Hepatocyte (in vitro differentiated cells): ENCODE data around the gene NXPH2. TPM values are rescaled to one million over a fixed set of nuclear protein-coding genes. Genes with fewer than 3 reads are reported as not detected.

Experiments used
- DNase-seq: peaks from one replicate; pipeline ENCODE4 v3.0.0-alpha.2; 2016; ENCODE audit warnings: low spot score
- H2AFZ ChIP-seq: fragments of 200-600 bp; sonication (generic); 2 replicates; pipeline ENCODE4 v1.6.0; 2016; ENCODE audit warnings: antibody characterized with exemption, mild to moderate bottlenecking
- H3K27ac ChIP-seq: fragments of 200-600 bp; sonication (generic); 2 replicates; pipeline ENCODE4 v1.5.1; 2016; ENCODE audit warnings: mild to moderate bottlenecking
- H3K27me3 ChIP-seq: fragments of 200-600 bp; sonication (generic); 2 replicates; pipeline ENCODE4 v1.6.1; 2016
- H3K36me3 ChIP-seq: fragments of 200-600 bp; sonication (generic); replicated peaks from 2 replicates; pipeline ENCODE4 v1.5.1; 2016; ENCODE audit warnings: low read depth; ENCODE audit not compliant: insufficient read depth
- H3K4me1 ChIP-seq: fragments of 200-600 bp; sonication (generic); 2 replicates; pipeline ENCODE4 v1.5.1; 2016; ENCODE audit warnings: mild to moderate bottlenecking, moderate library complexity; ENCODE audit not compliant: insufficient read depth
- H3K4me2 ChIP-seq: fragments of 200-600 bp; sonication (generic); 2 replicates; pipeline ENCODE4 v1.6.0; 2016
- H3K4me3 ChIP-seq: fragments of 200-600 bp; sonication (generic); 2 replicates; pipeline ENCODE4 v1.5.1; 2016; ENCODE audit warnings: mild to moderate bottlenecking
- H3K79me2 ChIP-seq: fragments of 200-600 bp; sonication (generic); 2 replicates; pipeline ENCODE4 v1.6.0; 2017; ENCODE audit warnings: mild to moderate bottlenecking
- H3K9me2 ChIP-seq: fragments of 200-600 bp; sonication (generic); replicated peaks from 2 replicates; pipeline ENCODE4 v1.6.0; 2017; ENCODE audit warnings: mild to moderate bottlenecking; ENCODE audit not compliant: insufficient read depth
- H3K9me3 ChIP-seq: fragments of 200-600 bp; sonication (generic); 2 replicates; pipeline ENCODE4 v1.5.1; 2016; ENCODE audit warnings: low read depth, mild to moderate bottlenecking
- H4K20me1 ChIP-seq: fragments of 200-600 bp; sonication (generic); 2 replicates; pipeline ENCODE4 v1.6.0; 2016; ENCODE audit warnings: mild to moderate bottlenecking; ENCODE audit not compliant: insufficient read depth, poor library complexity, severe bottlenecking
- EZH2 ChIP-seq: fragments of 200-600 bp; sonication (generic); IDR thresholded peaks from 2 replicates; pipeline ENCODE4 v1.6.1; 2016; ENCODE audit warnings: antibody characterized with exemption, mild to moderate bottlenecking, borderline replicate concordance
- EZH2phosphoT487 ChIP-seq: fragments of 200-600 bp; sonication (generic); IDR thresholded peaks from one replicate; pipeline ENCODE4 v1.6.1; 2018; ENCODE audit warnings: antibody characterized with exemption, mild to moderate bottlenecking, low read depth, moderate library complexity; ENCODE audit not compliant: unreplicated experiment, severe bottlenecking
- WGBS: methylation state at CpG from one replicate; pipeline ENCODE4 v1.1.6; 2016; ENCODE audit warnings: low lambda C conversion rate; ENCODE audit errors: missing lambda C conversion rate; 5-methylcytosine and 5-hydroxymethylcytosine counted together
- polyA plus RNA-seq: library from polyadenylated mRNA; unstranded; fragments of >200 nt; fragmentation: Nextera tagmentation; extraction: Ambion mirVana; gene quantifications from 2 replicates; pipeline ENCODE4 v1.2.1, GENCODE V29; 2016
- total RNA-seq: library from RNA; depleted of rRNA; stranded (reverse); fragments of >200 nt; gene quantifications from 2 replicates; pipeline ENCODE4 v1.2.3, GENCODE V29; 2014
- TF ChIP-seq, protein P1 (sequence below): fragments of 200-600 bp; sonication (generic); IDR thresholded peaks from 2 replicates; pipeline ENCODE4 v1.5.1; 2016; ENCODE audit warnings: antibody characterized with exemption, mild to moderate bottlenecking; ENCODE audit not compliant: poor library complexity

Gene NXPH2
- total and polyA plus RNA-seq, 2 experiments from 2014 or later, result 1.5 to 6.3 TPM

DNA sequence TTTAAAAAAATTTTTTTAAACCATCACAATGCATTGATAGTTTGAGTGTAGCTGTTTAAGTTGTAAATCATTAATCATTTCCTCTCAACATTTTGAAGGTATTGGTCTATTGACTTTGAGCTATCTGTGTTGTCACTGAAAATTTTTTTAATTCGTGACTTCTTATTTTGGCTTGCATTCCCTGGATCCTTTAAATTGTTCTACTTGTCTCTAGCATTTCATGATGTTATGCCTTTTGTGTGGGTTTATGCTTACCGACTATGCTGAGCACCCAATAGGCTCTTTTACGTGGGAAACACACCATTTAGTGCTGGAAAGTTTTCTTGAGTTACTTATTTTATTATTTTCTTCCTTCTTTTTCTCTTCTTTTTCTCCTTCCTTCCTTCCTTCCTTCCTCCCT, 31.2 kb upstream of the NXPH2 start:
- no peak overlapping the region for H3K4me2 ChIP-seq
- no peak overlapping the region for H3K4me3 ChIP-seq

DNA sequence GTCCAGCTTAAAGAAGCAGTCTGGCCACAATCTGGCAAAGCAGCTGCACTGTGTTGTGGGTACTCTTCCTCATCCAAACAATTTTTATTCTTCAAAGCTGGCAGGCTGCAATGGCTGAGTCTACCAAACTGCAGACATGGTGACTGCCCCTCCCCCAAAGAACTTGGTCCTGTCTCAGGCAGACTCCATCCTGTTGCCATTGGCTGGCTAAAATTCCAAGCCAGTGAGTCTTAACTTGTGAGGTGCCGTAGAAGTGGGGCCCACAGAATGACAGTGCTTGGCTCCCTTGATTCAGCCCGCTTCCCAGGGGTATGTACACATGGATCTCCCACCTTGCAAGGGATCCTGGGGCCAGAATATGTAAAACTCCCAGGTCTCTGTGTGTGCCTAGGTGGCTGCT, 14.5 kb upstream of the NXPH2 start:
- no peaks in the 10 kb centered on the region for H3K27me3 ChIP-seq
- H2AFZ ChIP-seq, result no peak overlapping the region
- WGBS, result 92% methylated on average over 2 of the region's 2 CpGs
- TF ChIP-seq, protein P1, sequence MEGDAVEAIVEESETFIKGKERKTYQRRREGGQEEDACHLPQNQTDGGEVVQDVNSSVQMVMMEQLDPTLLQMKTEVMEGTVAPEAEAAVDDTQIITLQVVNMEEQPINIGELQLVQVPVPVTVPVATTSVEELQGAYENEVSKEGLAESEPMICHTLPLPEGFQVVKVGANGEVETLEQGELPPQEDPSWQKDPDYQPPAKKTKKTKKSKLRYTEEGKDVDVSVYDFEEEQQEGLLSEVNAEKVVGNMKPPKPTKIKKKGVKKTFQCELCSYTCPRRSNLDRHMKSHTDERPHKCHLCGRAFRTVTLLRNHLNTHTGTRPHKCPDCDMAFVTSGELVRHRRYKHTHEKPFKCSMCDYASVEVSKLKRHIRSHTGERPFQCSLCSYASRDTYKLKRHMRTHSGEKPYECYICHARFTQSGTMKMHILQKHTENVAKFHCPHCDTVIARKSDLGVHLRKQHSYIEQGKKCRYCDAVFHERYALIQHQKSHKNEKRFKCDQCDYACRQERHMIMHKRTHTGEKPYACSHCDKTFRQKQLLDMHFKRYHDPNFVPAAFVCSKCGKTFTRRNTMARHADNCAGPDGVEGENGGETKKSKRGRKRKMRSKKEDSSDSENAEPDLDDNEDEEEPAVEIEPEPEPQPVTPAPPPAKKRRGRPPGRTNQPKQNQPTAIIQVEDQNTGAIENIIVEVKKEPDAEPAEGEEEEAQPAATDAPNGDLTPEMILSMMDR, result no peak
- no peak for TF ChIP-seq EZH2phosphoT487
- TF ChIP-seq EZH2, result no peak
- no peaks in the 10 kb centered on the region for H3K36me3 ChIP-seq
- no peak for DNase-seq
- no peak overlapping the region for H3K27ac ChIP-seq
- no peaks in the 10 kb centered on the region for H3K9me2 ChIP-seq
- no peaks in the 10 kb centered on the region for H3K4me1 ChIP-seq
- no peak overlapping the region for H3K4me2 ChIP-seq
- no peak overlapping the region for H3K4me3 ChIP-seq
- H3K79me2 ChIP-seq, result no peaks in the 10 kb centered on the region
- no peaks in the 10 kb centered on the region for H3K9me3 ChIP-seq
- H4K20me1 ChIP-seq, result no peaks in the 10 kb centered on the region

More for the DNA sequence above, 31.2 kb upstream of the NXPH2 start:
- no peaks in the 10 kb centered on the region for H3K36me3 ChIP-seq
- no peak for TF ChIP-seq EZH2phosphoT487
- no peak for TF ChIP-seq EZH2
- TF ChIP-seq, protein P1, result no peak
- no peaks in the 10 kb centered on the region for H3K9me2 ChIP-seq
- H4K20me1 ChIP-seq, result no peaks in the 10 kb centered on the region
- no peaks in the 10 kb centered on the region for H3K9me3 ChIP-seq
- 89% methylated on average over 3 of the region's 3 CpGs for WGBS
- no peak for DNase-seq
- H2AFZ ChIP-seq, result no peak overlapping the region
- H3K4me1 ChIP-seq, result no peaks in the 10 kb centered on the region
- H3K27ac ChIP-seq, result no peak overlapping the region
- H3K79me2 ChIP-seq, result no peaks in the 10 kb centered on the region
- H3K27me3 ChIP-seq, result no peaks in the 10 kb centered on the region

DNA sequence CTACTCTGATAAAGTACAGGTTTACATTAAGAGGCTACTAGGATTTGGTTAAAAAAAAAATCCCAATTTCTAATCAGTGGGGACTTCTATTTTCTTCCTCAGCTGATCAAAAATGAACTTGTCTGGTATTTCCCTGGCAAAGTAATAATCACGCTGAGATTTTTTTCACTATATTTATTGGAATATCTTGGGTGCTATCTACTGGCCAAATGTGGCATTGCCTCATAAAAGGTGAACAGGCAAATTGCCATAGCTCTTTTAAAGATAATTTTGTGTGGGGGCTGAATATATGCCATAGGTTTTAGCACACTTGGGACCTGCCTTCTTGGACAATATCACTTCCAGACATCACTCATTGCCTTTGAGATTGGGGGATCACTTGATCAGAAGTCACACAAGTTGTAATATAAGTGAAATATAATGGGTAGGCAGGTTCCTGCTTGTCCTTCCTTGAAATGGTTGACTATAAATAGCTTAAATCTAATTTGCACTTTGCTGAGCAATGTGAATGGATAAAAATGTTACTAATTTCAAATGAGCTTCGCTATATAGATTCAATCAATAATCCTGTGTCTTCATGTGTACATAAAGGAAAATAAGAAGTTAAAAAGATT, 7.0 kb upstream of the NXPH2 start:
- no peak overlapping the region for H3K27ac ChIP-seq
- H2AFZ ChIP-seq, result no peak overlapping the region
- peaks cover 13% of the 10 kb centered on the region for H3K27me3 ChIP-seq
- peak; percentile 64 for DNase-seq
- H3K4me1 ChIP-seq, result no peaks in the 10 kb centered on the region
- no peak overlapping the region for H3K4me3 ChIP-seq
- H3K79me2 ChIP-seq, result no peaks in the 10 kb centered on the region
- H3K36me3 ChIP-seq, result no peaks in the 10 kb centered on the region
- no peak for TF ChIP-seq EZH2phosphoT487
- TF ChIP-seq EZH2, result no peak
- TF ChIP-seq, protein P1, result peak; percentile 75
- H4K20me1 ChIP-seq, result no peaks in the 10 kb centered on the region
- WGBS, result 26% methylated on average over 2 of the region's 2 CpGs
- H3K9me2 ChIP-seq, result no peaks in the 10 kb centered on the region
- no peak overlapping the region for H3K4me2 ChIP-seq
- no peaks in the 10 kb centered on the region for H3K9me3 ChIP-seq

DNA sequence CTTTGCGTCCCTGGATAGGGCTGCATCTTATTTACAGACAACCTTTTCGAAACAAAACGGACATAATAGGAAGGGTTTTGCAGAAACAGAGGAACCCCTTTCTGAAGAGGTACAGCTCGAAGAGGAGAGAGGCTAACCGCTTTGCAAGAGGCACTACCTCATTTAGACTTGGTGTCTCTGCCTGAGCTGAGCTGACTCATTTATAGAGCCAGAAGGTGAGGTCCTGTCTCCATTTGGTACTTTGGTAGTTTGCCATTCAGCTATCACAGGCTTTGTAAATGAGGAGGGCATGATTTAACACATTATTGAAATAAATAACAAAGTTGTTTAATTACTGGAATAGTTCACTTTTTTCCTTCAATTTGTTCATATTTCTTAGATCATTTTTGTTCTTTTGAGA, 2.2 kb upstream of the NXPH2 start:
- WGBS, result 88% methylated on average over 5 of the region's 5 CpGs
- Histone ChIP-seq H3K4me2 (no peak overlapping the region), H3K9me3 (no peaks in the 10 kb centered on the region), H3K4me3 (no peak overlapping the region), H3K27ac (no peak overlapping the region), H3K9me2 (no peaks in the 10 kb centered on the region), H3K36me3 (no peaks in the 10 kb centered on the region), H3K79me2 (no peaks in the 10 kb centered on the region), H3K4me1 (peaks cover 23% of the 10 kb centered on the region), H2AFZ (no peak overlapping the region), H3K27me3 (peaks cover 49% of the 10 kb centered on the region), H4K20me1 (no peaks in the 10 kb centered on the region)
- TF ChIP-seq, protein P1, result no peak
- TF ChIP-seq EZH2phosphoT487, result no peak
- no peak for TF ChIP-seq EZH2
- DNase-seq, result no peak
